Fibroblast of villous mesenchyme (primary cell): ENCODE results near the gene TNFAIP1. TPM values are rescaled to one million over a fixed set of nuclear protein-coding genes. Genes with fewer than 3 reads are reported as not detected.

ENCODE experiments used
- DNase-seq: peaks from one replicate; pipeline ENCODE4 v3.0.0-alpha.2; 2010; ENCODE audit warnings: low read depth
- H3K4me3 ChIP-seq: 2 replicates; pipeline ENCODE4 v1.5.1; 2011; ENCODE audit warnings: low read depth, mild to moderate bottlenecking, low read length
- CTCF ChIP-seq: IDR thresholded peaks from 2 replicates; pipeline ENCODE4 v1.5.1; 2012; ENCODE audit warnings: low read depth, mild to moderate bottlenecking, low read length; ENCODE audit not compliant: insufficient read depth
- total RNA-seq: library from RNA; depleted of rRNA; stranded (reverse); fragments of >200 nt; gene quantifications from 2 replicates; pipeline ENCODE4 v1.2.3, GENCODE V29; 2012

Gene TNFAIP1
- total RNA-seq, 1 donor: 50.1 TPM

GRCh38 chr17:28381141-28381825 lies 45.7 kb downstream of the TNFAIP1 start:
- H3K4me3 ChIP-seq: no peak overlapping the region
- TF ChIP-seq CTCF: no peak
- DNase-seq: no peak

- H3K4me3 ChIP-seq: no peak overlapping the region
- TF ChIP-seq CTCF: no peak
- DNase-seq: no peak
These were observed 48.9 kb downstream of the TNFAIP1 start for GRCh38 chr17:28384281-28385036.

- DNase-seq: no peak
- H3K4me3 ChIP-seq: no peak overlapping the region
- no peak for TF ChIP-seq CTCF
These were observed 49.5 kb downstream of the TNFAIP1 start for GRCh38 chr17:28385037-28385400.

GRCh38 chr17:28385406-28385805 lies 49.8 kb downstream of the TNFAIP1 start:
- H3K4me3 ChIP-seq: no peak overlapping the region
- no peak for TF ChIP-seq CTCF
- no peak for DNase-seq

GRCh38 chr17:28386391-28386790 lies 50.8 kb downstream of the TNFAIP1 start:
- DNase-seq: no peak
- H3K4me3 ChIP-seq: no peak overlapping the region
- no peak for TF ChIP-seq CTCF

GRCh38 chr17:28388106-28388505 lies 52.5 kb downstream of the TNFAIP1 start:
- no peak for TF ChIP-seq CTCF
- H3K4me3 ChIP-seq: no peak overlapping the region
- DNase-seq: no peak

- H3K4me3 ChIP-seq: no peak overlapping the region
- no peak for DNase-seq
- TF ChIP-seq CTCF: no peak
These were observed 54.6 kb downstream of the TNFAIP1 start for GRCh38 chr17:28390141-28390540.
